Measurements from ENCODE around the gene MACROD2. TPM values are rescaled to one million over a fixed set of nuclear protein-coding genes. Genes with fewer than 3 reads are reported as not detected.

MACROD2 gene
- total and polyA plus RNA-seq, 2 donors (not counting 1 experiment from before 2014, with no cell fraction given), result 5.3 to 6.7 TPM

- Histone ChIP-seq H4K20me1 (ENCODE audit: control insufficient read depth, insufficient read depth, low read length, poor library complexity, severe bottlenecking) (no peaks in the 10 kb centered on the region), H3K9me3 (ENCODE audit: control extremely low read depth in 1 of 3, control insufficient read depth in 2 of 3, insufficient read depth in 1 of 3, low read length in 2 of 3) (no peaks in the 10 kb centered on the region), H2AFZ (ENCODE audit: insufficient read depth, low read depth, low read length, poor library complexity, severe bottlenecking) (no peak overlapping the region), H3K4me3 (ENCODE audit: control extremely low read depth in 1 of 5, extremely low read depth in 1 of 5, insufficient read depth in 1 of 5, low read depth in 2 of 5, low read length in 4 of 5) (no peak overlapping the region), H3K4me2 (replicated peaks; ENCODE audit: low read depth, low read length, poor library complexity, severe bottlenecking) (no peak overlapping the region), H3K9ac (ENCODE audit: low read length) (no peak overlapping the region), H3K36me3 (replicated peaks in 1 of 2; ENCODE audit: control extremely low read depth in 1 of 2, control insufficient read depth in 1 of 2, extremely low read depth in 1 of 2, insufficient read depth in 2 of 2, low read length in 1 of 2) (no peaks in the 10 kb centered on the region), H3K27me3 (replicated peaks in 1 of 4; ENCODE audit: control extremely low read depth in 1 of 4, control insufficient read depth in 3 of 4, insufficient read depth in 4 of 4, low read length in 3 of 4) (no peaks in the 10 kb centered on the region), H3K4me1 (ENCODE audit: control insufficient read depth in 2 of 2, insufficient read depth in 2 of 2, low read length in 2 of 2) (no peaks in the 10 kb centered on the region), H3K27ac (ENCODE audit: low read length in 2 of 2) (no peak overlapping the region), H3K79me2 (ENCODE audit: control insufficient read depth, insufficient read depth, low read length) (no peaks in the 10 kb centered on the region)
- intact Hi-C loops (cut with micrococcal nuclease), result no loop called here
- 100% methylated on average over 1 of the region's 3 CpGs for WGBS (ENCODE audit: insufficient coverage)
- H3K4me3 Mint-ChIP-seq, result no peak overlapping the region
- TF ChIP-seq EZH2 (IDR thresholded peaks at IDR 0.05; ENCODE audit: borderline replicate concordance, insufficient read depth, low read depth, low read length, poor library complexity, severe bottlenecking) (no peak), CTCF (IDR thresholded peaks at IDR 0.05) (no peak)
- peaks cover 4% of the 10 kb centered on the region for H3K27me3 Mint-ChIP-seq
- CTCF ChIA-PET, result no interaction called here
- no peak overlapping the region for H3K27ac Mint-ChIP-seq
- DNase-seq (no peak), ATAC-seq (ENCODE audit: low read depth) (no peak)
- H3K9me3 Mint-ChIP-seq (ENCODE audit: insufficient read depth), result no peaks in the 10 kb centered on the region
- POLR2A ChIA-PET, result no interaction called here
- H3K4me1 Mint-ChIP-seq, result no peaks in the 10 kb centered on the region
Measured at GRCh38 chr20:14696478-14696877, 701.2 kb downstream of the MACROD2 start.

- intact Hi-C loops (cut with micrococcal nuclease), result no loop called here
- Mint-ChIP-seq H3K4me3 (no peak overlapping the region), H3K9me3 (ENCODE audit: insufficient read depth) (no peaks in the 10 kb centered on the region), H3K27ac (no peak overlapping the region), H3K4me1 (no peaks in the 10 kb centered on the region), H3K27me3 (peaks cover 2% of the 10 kb centered on the region)
- WGBS (ENCODE audit: insufficient coverage), result 80% methylated on average over 2 of the region's 4 CpGs
- DNase-seq (no peak), ATAC-seq (ENCODE audit: low read depth) (no peak)
- Histone ChIP-seq H3K79me2 (ENCODE audit: control insufficient read depth, insufficient read depth, low read length) (no peaks in the 10 kb centered on the region), H3K27me3 (replicated peaks in 1 of 4; ENCODE audit: control extremely low read depth in 1 of 4, control insufficient read depth in 3 of 4, insufficient read depth in 4 of 4, low read length in 3 of 4) (no peaks in the 10 kb centered on the region), H3K4me1 (ENCODE audit: control insufficient read depth in 2 of 2, insufficient read depth in 2 of 2, low read length in 2 of 2) (no peaks in the 10 kb centered on the region), H2AFZ (ENCODE audit: insufficient read depth, low read depth, low read length, poor library complexity, severe bottlenecking) (no peak overlapping the region), H3K4me2 (replicated peaks; ENCODE audit: low read depth, low read length, poor library complexity, severe bottlenecking) (no peak overlapping the region), H3K36me3 (replicated peaks in 1 of 2; ENCODE audit: control extremely low read depth in 1 of 2, control insufficient read depth in 1 of 2, extremely low read depth in 1 of 2, insufficient read depth in 2 of 2, low read length in 1 of 2) (no peaks in the 10 kb centered on the region), H3K9ac (ENCODE audit: low read length) (no peak overlapping the region), H3K9me3 (ENCODE audit: control extremely low read depth in 1 of 3, control insufficient read depth in 2 of 3, insufficient read depth in 1 of 3, low read length in 2 of 3) (no peaks in the 10 kb centered on the region), H3K4me3 (ENCODE audit: control extremely low read depth in 1 of 5, extremely low read depth in 1 of 5, insufficient read depth in 1 of 5, low read depth in 2 of 5, low read length in 4 of 5) (no peak overlapping the region), H3K27ac (ENCODE audit: low read length in 2 of 2) (no peak overlapping the region), H4K20me1 (ENCODE audit: control insufficient read depth, insufficient read depth, low read length, poor library complexity, severe bottlenecking) (no peaks in the 10 kb centered on the region)
- POLR2A ChIA-PET, result no interaction called here
- no peak for TF ChIP-seq EZH2 (IDR thresholded peaks at IDR 0.05; ENCODE audit: borderline replicate concordance, insufficient read depth, low read depth, low read length, poor library complexity, severe bottlenecking)
- no peak for TF ChIP-seq CTCF (IDR thresholded peaks at IDR 0.05)
- CTCF ChIA-PET, result no interaction called here
Measured at GRCh38 chr20:14696937-14697336, 701.6 kb downstream of the MACROD2 start.
